GM12874 (cell line): ENCODE data around the gene MORC4.

Experiments used
- TF ChIP-seq, protein P1 (sequence below): IDR thresholded peaks from 2 replicates; pipeline ENCODE4 v1.5.1; 2011; ENCODE audit warnings: low read depth, mild to moderate bottlenecking, control low read depth, low read length, moderate library complexity; ENCODE audit not compliant: insufficient read depth

MORC4 gene

GRCh38 chrX:106997611-106998010, 2.4 kb downstream of the MORC4 start:
- TF ChIP-seq, protein P1, sequence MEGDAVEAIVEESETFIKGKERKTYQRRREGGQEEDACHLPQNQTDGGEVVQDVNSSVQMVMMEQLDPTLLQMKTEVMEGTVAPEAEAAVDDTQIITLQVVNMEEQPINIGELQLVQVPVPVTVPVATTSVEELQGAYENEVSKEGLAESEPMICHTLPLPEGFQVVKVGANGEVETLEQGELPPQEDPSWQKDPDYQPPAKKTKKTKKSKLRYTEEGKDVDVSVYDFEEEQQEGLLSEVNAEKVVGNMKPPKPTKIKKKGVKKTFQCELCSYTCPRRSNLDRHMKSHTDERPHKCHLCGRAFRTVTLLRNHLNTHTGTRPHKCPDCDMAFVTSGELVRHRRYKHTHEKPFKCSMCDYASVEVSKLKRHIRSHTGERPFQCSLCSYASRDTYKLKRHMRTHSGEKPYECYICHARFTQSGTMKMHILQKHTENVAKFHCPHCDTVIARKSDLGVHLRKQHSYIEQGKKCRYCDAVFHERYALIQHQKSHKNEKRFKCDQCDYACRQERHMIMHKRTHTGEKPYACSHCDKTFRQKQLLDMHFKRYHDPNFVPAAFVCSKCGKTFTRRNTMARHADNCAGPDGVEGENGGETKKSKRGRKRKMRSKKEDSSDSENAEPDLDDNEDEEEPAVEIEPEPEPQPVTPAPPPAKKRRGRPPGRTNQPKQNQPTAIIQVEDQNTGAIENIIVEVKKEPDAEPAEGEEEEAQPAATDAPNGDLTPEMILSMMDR: no peak

GRCh38 chrX:106995678-106996077, 4.3 kb downstream of the MORC4 start:
- TF ChIP-seq, protein P1: no peak

GRCh38 chrX:106987488-106987887, 12.5 kb downstream of the MORC4 start:
- TF ChIP-seq, protein P1: no peak

DNA sequence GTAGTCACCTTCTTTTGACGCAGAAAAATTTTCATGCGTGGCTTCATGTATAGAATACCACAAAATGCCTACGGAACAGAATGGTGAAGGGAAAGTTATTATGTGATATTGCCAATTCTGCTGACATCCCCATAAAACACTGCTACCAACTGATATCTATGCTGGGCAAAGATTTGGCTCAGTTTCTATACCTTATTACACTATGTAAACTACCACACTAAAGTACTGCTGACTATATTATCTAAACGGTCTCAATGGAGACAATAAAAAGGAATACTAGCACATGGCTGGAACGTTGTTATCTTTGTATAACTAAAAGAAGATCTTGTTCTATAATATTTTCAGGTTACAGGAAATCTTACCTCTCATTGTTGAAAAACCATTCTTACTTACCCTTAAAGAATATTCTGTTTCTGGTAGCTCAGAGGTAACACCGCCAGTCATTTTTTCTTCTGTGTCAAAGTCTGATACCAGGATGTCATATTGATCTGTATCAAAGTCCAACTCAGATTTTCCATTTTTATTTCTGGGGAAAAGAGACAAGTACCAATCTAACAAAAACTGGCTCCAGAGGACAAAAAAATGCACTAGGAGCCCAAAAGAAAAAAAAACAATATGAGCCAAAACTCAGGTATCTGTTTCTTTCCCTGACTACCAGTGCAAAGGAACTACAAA, 18.9 kb downstream of the MORC4 start:
- TF ChIP-seq, protein P1: no peak

- TF ChIP-seq, protein P1: no peak
Observed at GRCh38 chrX:106976416-106976815, 23.6 kb downstream of the MORC4 start.

GRCh38 chrX:106973433-106974149, 26.4 kb downstream of the MORC4 start:
- TF ChIP-seq, protein P1: no peak

GRCh38 chrX:106972896-106973295, 27.1 kb downstream of the MORC4 start:
- TF ChIP-seq, protein P1: no peak
